NAMALWA (cell line): ENCODE results near the gene RNF112.

Experiments used
- DNase-seq: peaks from one replicate; pipeline ENCODE4 v3.0.0-alpha.2; 2015; ENCODE audit warnings: low spot score

Gene RNF112

DNA sequence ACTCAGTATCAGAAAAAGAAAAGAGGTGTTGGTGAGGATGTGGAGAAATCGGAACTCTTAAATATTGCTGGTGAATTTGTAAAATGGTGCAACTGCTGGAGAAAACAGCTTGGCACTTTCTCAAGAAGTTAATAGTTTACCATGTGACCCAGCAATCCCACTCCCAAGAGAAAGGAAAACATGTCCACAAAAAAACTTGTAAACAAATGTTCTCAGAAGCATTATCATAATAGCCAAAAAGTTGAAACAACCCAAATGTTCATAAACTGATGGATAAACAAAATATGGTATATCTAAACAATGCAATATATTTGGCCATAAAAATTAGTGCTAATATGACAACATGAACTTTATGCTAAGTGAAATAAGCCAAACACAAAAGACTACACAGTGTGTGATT is 35.3 kb upstream of the RNF112 start:
- DNase-seq = no peak

DNA sequence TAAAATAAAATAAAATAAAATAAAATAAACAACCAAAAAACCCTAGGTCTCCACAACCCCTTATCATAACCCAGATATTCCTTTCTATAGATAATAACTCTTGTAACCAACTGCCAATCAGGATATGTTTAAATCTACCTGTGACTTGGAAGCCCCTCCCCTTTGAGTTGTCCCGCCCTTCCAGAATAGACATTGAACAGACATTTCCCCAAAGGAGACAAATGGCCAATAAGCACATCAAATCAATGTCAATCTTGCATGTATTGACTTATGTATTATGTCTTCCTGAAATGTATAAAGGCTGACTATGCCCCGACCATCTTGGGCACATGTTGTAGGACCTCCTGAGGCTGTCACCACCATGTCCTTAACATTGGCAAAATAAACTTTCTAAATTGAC is 34.2 kb upstream of the RNF112 start:
- DNase-seq = peak; percentile 27

DNA sequence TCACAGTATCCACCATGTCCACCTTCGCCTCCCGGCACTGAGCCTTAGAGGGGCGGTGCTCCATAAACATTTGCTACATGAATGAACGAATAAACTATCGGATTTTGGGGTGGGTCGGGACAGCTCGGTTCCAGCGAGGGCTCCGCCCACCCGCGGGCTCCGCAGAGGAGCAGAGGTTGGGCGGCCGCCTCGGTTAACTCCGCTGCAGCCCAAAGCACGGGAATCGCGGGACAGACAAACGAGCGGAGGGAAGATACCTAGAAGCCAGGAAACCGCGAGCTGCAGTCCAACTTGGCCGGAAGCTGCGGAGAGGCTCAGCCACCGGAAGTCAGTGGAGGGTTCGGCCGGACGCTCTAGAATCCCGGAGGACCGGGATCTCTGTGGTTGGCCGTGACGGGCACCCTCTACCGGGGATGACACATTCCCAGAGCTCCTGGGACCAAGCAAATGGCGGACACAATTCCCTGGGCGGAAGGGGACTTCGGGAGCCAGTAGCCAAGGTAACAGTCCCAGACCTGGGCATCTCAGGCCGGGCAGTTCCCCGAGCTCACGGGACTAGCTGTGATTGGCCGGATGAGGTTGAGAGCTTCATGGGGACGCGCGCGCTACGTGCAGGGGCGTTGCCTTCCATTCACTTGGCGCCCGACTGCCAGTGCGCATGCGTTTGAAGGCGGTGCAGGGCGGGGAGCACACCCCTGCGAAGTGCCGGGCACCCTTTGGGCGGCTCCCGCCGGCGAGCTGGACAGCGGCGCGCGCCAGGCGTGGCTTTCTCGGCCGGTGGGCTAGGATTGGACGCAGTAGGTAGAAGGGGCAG is 33.2 kb upstream of the RNF112 start:
- peak; percentile 94 for DNase-seq

DNA sequence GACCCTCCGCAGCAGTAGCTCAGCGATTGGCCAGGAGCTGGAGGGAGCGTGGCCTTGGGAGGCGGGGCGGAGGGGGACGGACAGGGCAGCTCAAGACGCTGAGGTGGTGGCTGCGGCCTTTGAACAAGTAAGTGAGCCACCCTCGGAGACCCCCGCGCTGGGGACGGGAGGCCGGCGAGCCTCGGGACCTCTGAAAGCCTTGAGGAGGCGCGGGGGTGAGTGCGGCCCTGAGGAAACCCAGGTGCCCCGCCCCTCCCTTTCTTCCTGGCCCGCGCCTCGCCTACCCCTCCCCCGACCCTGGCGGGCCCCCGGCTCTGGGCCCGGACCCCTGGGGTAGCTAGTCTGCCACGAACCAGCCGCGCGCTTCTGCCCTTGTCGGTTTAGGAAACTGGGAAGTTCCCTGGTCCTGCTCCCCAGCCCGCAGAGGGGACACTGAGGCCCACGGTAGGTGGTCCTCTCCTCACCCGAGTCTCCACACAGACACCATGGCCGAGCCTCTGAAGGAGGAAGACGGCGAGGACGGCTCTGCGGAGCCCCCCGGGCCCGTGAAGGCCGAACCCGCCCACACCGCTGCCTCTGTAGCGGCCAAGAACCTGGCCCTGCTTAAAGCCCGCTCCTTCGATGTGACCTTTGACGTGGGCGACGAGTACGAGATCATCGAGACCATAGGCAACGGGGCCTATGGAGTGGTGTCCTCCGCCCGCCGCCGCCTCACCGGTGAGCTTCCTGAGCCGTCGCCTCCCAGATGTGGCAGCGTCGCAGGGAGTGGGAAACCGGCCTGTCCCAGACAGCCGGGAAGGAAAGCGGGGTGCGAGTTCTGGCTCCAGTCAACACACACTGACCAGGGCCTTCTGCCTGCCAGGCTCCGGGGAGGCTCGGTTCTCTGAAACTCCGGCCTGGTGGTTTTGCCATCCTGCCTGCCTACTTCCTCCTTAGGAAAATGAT is 32.3 kb upstream of the RNF112 start, which contains the start of gene MAPK7:
MAPK7 (plus strand) TSS at position 83 of the 945 bp plus-strand sequence; CDS start at position 486, 403 bp downstream.
- no peak for DNase-seq

DNA sequence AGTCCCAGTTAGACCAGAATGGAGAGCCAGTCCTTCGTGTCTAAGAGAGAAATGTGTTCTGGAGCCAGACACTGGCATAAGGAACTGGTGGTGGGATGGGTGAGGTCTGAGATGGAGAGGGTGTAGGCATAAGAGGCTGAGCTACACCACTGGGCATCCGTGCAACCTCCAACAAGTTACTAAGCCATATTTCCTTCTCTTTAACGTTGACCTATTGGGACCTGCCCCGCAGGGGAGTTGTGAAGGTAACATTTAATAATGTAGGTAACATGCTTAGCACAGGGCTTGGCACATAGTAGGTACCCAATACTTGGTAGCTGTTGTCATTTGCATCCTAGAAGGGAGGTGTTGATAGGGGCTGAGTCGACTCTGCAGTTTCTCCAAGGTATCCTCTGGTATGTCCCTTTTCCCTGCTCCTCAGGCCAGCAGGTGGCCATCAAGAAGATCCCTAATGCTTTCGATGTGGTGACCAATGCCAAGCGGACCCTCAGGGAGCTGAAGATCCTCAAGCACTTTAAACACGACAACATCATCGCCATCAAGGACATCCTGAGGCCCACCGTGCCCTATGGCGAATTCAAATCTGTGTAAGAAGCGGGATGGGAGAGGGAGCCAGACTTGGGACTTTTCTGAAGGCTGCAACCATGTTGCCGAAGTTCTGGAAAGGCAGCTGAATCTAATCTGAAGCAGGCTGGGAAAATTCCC is 31.5 kb upstream of the RNF112 start:
- no peak for DNase-seq

DNA sequence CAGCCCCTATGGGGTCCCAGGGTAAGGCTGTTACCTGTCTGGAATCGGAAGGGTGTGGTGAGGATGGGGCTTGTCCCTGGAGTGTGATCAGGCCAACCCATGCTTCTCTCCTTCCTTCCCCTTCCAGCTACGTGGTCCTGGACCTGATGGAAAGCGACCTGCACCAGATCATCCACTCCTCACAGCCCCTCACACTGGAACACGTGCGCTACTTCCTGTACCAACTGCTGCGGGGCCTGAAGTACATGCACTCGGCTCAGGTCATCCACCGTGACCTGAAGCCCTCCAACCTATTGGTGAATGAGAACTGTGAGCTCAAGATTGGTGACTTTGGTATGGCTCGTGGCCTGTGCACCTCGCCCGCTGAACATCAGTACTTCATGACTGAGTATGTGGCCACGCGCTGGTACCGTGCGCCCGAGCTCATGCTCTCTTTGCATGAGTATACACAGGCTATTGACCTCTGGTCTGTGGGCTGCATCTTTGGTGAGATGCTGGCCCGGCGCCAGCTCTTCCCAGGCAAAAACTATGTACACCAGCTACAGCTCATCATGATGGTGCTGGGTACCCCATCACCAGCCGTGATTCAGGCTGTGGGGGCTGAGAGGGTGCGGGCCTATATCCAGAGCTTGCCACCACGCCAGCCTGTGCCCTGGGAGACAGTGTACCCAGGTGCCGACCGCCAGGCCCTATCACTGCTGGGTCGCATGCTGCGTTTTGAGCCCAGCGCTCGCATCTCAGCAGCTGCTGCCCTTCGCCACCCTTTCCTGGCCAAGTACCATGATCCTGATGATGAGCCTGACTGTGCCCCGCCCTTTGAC is 30.3 kb upstream of the RNF112 start:
- no peak for DNase-seq

DNA sequence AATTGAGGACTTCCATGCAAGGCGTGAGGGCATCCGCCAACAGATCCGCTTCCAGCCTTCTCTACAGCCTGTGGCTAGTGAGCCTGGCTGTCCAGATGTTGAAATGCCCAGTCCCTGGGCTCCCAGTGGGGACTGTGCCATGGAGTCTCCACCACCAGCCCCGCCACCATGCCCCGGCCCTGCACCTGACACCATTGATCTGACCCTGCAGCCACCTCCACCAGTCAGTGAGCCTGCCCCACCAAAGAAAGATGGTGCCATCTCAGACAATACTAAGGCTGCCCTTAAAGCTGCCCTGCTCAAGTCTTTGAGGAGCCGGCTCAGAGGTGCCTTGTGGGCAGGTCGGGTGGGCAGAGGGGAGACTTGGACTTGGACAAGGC is 29.7 kb upstream of the RNF112 start:
- DNase-seq = no peak

DNA sequence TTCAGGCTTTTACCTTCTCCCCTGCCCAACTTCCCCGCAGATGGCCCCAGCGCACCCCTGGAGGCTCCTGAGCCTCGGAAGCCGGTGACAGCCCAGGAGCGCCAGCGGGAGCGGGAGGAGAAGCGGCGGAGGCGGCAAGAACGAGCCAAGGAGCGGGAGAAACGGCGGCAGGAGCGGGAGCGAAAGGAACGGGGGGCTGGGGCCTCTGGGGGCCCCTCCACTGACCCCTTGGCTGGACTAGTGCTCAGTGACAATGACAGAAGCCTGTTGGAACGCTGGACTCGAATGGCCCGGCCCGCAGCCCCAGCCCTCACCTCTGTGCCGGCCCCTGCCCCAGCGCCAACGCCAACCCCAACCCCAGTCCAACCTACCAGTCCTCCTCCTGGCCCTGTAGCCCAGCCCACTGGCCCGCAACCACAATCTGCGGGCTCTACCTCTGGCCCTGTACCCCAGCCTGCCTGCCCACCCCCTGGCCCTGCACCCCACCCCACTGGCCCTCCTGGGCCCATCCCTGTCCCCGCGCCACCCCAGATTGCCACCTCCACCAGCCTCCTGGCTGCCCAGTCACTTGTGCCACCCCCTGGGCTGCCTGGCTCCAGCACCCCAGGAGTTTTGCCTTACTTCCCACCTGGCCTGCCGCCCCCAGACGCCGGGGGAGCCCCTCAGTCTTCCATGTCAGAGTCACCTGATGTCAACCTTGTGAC is 29.1 kb upstream of the RNF112 start:
- DNase-seq = no peak

DNA sequence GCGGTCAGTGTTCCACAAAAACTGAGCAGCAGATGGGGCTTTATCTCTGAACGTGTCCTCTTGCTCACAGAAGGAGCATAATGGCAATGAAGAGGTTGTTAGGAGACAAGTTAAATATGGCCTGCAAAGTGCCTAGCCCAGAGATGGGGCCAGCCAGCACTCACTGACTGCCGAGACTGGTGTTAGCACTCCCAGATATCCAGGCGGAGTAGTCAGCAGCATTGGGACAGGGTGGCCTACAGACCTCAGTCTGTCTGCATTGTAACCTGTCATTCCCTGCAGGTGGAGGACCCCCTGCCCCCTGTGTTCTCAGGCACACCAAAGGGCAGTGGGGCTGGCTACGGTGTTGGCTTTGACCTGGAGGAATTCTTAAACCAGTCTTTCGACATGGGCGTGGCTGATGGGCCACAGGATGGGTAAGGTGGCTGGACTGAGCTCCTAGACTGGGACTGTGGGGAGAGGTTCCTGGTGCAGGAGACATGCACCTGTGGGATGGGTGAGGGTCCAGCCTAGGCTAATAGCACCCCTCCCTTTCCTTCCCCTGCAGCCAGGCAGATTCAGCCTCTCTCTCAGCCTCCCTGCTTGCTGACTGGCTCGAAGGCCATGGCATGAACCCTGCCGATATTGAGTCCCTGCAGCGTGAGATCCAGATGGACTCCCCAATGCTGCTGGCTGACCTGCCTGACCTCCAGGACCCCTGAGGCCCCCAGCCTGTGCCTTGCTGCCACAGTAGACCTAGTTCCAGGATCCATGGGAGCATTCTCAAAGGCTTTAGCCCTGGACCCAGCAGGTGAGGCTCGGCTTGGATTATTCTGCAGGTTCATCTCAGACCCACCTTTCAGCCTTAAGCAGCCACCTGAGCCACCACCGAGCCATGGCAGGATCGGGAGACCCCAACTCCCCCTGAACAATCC is 28.2 kb upstream of the RNF112 start:
- no peak for DNase-seq

DNA sequence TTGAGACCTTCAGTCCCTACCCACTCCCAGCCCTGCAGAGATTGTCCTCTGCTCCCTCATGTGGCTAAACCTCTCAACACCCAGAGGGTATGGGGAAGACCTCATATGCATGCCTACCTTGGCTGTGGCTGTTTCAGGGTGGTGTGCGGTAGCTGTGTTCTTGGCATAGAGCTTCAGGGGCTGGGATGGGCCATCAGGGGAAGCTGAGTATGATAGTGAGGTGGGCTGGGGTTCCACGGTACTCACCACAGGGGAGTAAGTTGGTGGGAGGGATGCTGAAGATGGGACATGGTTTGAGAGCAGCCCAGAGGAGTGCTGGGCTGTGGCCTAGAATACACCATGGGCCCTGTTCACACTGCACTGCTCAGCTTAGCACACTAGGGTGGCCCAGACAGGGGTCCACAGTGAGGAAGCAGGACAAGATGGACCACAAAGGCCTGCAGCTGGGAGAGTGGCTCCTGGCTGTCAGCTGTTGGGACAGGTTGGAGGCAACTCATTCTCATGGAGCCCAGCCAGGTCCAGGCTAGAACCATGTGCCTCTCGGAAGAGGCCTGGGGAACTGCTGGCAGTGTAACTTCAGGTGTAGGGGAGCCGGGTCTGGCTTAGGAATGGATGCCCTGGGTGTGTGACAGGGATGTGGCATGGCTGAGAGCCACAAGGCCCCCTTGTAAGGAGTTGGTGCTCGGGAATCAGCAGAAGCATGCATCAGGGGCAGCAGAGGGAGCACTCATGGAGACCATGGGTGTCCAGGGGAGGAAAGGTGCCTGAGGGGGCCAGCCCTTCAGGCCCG is 27.2 kb upstream of the RNF112 start:
- DNase-seq = no peak

DNA sequence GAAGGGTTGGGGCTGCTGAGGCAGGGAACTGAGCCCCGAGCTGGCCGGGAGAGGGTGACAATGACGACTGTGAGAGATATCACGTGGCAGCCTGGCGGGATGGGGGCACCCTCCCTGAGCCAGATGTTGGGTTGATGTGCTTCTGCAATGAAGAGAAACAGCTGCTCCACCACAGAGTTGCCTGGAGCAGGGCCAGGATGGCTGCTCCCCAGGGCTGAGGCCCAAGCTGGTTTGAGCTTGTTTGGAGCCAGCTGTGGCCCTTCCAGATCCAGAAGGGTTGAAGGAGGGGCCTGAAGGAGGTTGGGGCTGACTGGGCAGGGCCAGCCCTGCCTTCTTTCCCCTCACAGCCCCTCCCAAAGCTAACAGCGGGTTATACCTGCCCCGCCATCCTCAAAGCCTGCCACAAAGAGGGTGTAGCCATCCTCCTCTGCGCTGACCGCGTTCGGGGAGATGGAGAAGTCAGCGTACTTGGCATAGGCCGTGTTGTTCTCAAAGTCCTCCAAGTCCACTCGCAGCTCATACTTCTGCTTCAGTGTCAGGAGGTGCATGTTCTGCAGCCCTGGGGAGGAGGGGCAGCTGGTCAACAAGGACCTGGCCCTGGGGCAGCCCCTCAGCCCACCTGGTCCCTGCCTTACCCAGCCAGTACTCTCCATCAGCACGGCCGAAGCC is 26.2 kb upstream of the RNF112 start:
- DNase-seq = peak; percentile 13

DNA sequence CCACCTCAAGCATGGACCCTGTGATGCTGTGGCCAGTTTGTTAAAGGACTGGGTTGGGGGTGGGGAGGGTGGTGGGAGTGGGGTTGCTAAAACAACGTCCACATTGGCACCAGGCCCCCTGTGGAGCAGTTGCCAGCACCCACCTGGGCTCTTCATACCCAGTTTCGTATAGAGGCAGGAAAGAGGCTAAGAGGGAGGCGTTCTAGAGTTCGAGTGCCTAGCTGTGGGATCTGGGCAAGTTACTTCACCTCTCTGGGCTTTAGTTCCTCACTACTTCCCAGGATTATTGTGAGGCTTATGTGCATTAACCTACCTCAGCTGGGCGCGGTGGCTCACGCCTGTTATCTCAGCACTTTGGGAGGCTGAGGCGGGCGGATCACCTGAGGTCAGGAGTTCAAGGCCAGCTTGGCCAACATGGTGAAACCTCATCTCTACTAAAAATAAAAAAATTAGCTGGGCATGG is 25.5 kb upstream of the RNF112 start:
- DNase-seq = no peak

DNA sequence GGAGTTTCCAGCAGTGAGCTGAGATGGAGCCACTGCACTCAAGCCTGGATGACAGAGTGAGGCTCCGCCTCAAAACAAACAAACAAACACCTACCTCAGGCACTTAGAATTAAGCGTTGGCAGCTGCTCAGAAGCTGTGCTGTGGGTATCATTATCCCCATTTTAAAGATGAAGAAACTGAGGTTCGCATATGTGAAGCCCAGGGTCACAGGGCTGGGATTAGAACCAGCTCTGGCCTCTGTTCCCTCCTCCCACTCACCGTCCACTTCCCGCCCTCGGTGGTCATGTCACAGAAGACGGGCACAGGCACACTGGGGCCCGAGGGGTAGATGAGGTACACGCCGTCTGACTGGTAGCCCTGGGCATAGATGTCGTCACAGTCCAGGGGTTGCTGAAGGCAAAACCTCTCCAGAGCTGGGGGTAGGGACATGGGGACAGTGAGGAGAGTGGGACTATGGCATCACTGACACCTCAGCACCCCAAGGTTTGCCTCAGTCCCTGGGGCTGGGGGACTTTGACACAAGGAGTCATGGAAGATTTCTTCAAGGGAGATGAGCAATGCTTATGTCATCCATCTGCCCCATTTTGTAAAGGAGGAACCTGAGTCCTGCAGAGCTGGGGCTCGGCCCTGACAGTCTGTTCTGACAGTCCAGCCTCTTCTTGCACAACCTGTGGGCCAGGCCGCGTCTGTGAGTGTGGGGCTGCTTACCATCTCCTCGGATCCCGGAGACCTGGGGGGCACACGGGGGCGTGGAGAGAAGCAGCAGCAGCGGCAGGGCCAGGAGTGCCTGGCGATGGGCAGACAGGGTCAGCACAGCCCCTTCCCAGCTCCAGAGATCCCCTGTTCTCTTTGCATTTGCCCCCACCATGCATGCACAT is 24.7 kb upstream of the RNF112 start:
- no peak for DNase-seq

DNA sequence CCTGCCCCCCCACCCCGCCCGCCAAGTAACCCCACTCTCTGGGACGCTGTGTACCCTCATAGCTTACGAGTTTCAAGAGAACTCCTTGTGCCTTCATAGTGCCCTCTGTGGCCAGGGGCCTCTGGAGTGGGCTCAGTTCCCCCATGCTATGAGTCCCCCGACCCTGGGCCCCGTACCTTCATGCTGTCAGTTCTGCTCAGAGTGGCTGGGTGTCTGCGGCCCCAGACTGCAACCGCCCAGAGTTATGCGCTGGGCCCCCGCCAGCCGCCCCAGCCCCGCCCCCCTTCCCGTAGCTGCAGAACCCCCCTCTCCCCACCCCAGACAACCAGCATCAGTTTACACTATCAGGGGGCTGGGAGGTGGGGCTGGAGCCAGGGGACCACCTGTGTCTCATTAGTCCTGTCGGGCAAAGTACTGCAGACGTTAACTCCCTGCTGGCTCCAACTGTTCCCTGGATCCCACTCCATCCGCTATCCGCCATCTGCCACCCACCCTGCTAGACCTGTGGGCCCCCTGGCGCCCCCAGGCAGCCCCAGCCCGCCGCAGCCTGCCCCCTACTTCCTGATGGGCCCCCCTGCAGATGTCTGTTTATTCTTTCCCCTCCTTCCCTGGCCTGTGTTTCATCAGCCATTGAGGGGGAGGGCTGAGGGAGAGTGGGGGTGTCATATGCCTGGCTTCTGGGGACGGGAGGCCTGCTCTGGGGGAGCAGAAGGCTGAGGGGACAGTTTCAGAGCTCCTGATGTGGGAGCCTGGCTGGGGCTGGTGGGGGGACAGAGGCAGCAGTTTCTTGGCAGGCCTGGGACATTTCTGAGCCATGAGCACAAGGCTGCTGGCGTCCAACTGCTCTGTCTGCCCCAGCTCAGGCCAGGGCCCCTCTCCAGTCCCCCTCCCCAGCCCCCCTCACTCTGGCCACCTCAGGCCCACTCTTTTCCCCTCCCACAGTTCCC is 23.8 kb upstream of the RNF112 start, which contains the start of gene MFAP4:
MFAP4 (minus strand) TSS at position 217 of the 947 bp plus-strand sequence; CDS start at position 182, 35 bp downstream.
- DNase-seq = no peak

DNA sequence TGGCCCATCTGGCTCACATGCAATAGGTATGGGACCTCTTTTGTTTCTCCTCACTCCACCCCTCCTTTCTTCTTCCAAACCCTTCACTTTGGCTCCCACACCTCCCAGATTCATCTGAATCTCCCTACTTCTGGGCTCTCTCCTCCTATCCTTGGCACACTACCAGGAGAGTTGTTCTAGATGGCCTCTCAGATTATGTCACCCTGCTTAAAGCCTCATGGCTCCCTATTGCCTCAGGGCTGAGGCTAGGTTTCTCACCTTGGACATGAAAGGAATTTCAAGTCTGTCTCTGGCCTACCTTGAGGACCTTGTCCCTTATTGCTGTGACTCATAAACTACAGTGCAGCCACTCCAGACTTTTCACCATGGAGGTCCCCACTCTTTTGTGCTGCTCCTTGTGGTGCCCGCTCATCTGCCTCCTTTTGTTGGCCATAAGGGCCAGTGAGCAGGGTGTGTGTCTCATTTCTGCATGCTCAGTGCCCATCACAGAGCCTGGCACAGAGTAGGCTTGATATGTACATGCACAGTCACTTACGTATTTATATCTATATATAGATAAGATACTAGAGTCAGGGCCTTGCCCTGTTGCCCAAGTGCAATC is 23.0 kb upstream of the RNF112 start:
- DNase-seq = no peak
